NT2/D1 (cell line): Measurements from ENCODE around the gene NTM.

ENCODE experiments used
- DNase-seq: peaks from one replicate; pipeline ENCODE4 v3.0.0-alpha.2; 2011; ENCODE audit warnings: low read depth, low spot score
- H3K27me3 ChIP-seq: 2 replicates; pipeline ENCODE4 v1.6.0; 2011; ENCODE audit warnings: mild to moderate bottlenecking; ENCODE audit not compliant: insufficient read length, insufficient read depth
- H3K36me3 ChIP-seq: 2 replicates; pipeline ENCODE4 v1.6.1; 2011; ENCODE audit warnings: mild to moderate bottlenecking, low read length, mixed read lengths; ENCODE audit not compliant: insufficient read depth, insufficient read length
- H3K4me1 ChIP-seq: 2 replicates; pipeline ENCODE4 v1.5.1; 2011; ENCODE audit not compliant: insufficient read depth, insufficient read length
- H3K4me3 ChIP-seq: 2 replicates; pipeline ENCODE4 v1.5.1; 2011; ENCODE audit warnings: low read depth; ENCODE audit not compliant: insufficient read length
- H3K9ac ChIP-seq: 2 replicates; pipeline ENCODE4 v1.6.0; 2011; ENCODE audit warnings: low read depth; ENCODE audit not compliant: insufficient read length
- H3K9me3 ChIP-seq: 2 replicates; pipeline ENCODE4 v1.5.1; 2011; ENCODE audit warnings: mild to moderate bottlenecking, low read length; ENCODE audit not compliant: insufficient read depth
- SUZ12 ChIP-seq: IDR thresholded peaks from 2 replicates; pipeline ENCODE4 v1.6.1; 2011; ENCODE audit not compliant: insufficient read length, insufficient read depth; ENCODE audit errors: extremely low read depth
- YY1 ChIP-seq: IDR thresholded peaks from 2 replicates; pipeline ENCODE4 v1.6.1; 2011; ENCODE audit not compliant: insufficient read length, insufficient read depth
- ZNF274 ChIP-seq: IDR thresholded peaks from 2 replicates; pipeline ENCODE4 v1.6.1; 2011; ENCODE audit warnings: mild to moderate bottlenecking, low read depth, low read length

Gene NTM

DNA sequence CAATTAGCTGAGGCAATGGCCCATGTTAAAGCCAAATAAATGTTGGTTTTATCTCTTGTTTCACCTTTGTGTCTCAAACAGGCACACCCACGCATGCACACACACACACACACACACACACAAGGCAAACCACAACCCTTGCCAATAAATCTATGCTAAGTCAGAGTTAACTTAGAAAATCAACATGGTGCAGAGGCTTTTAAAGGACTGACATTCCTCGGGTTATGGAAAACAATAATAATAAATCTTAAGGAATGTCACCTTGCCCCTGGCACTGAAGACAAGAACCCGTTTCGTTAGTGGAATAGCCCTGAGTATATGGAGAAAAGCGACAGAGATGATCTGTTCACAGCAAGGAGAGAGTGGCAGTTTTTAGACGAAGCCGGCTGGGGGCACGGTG lies 326.3 kb downstream of the NTM start:
- Histone ChIP-seq H3K9ac (no peak overlapping the region), H3K36me3 (no peaks in the 10 kb centered on the region), H3K9me3 (no peaks in the 10 kb centered on the region), H3K4me3 (no peak overlapping the region), H3K4me1 (no peaks in the 10 kb centered on the region), H3K27me3 (peaks cover 42% of the 10 kb centered on the region)
- DNase-seq: no peak
- TF ChIP-seq ZNF274 (no peak), SUZ12 (no peak), YY1 (no peak)

DNA sequence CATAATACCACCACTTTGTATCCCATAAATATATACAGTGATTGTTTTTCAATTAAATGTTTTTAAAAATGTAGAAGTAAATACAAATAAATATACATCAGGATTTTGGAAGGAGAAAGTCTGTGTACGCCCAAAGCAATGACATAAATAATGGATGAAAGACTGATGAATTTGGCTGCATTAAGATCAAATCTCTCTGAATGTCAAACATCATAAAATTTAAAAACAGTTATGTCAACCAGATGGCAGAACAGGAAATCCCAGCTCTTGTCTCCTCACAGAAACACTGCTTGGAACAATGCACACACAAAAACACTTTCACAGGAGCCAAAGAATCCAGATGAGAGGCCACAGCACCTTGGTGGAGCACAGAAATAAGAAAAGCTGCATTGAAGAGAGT lies 332.9 kb downstream of the NTM start:
- H3K4me3 ChIP-seq: no peak overlapping the region
- no peaks in the 10 kb centered on the region for H3K4me1 ChIP-seq
- TF ChIP-seq ZNF274 (no peak), YY1 (no peak), SUZ12 (no peak)
- no peaks in the 10 kb centered on the region for H3K36me3 ChIP-seq
- H3K9me3 ChIP-seq: peaks cover 14% of the 10 kb centered on the region; the same call in 1 of the 2 replicates
- H3K9ac ChIP-seq: no peak overlapping the region
- no peaks in the 10 kb centered on the region for H3K27me3 ChIP-seq
- no peak for DNase-seq

DNA sequence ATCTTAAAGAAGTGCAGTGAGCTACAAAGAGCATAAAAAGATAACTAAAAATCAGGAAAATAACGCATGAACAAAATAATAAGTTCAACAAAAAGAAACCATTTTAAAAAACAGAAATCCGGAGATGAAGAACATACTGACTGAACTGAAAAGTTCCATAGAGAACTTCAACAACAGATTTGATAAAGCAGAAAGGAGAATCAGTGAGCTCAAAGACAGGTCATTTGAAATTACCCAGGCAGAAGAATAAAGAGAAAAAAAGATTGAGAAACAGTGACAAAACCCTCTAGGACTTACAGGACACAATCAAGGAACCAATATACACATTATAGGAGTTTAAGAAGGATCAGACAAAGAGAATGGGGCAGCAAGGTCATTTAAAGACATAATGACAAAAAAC lies 334.3 kb downstream of the NTM start:
- H3K4me1 ChIP-seq: no peaks in the 10 kb centered on the region
- peaks cover 14% of the 10 kb centered on the region; the same call in 1 of the 2 replicates for H3K9me3 ChIP-seq
- H3K4me3 ChIP-seq: no peak overlapping the region
- H3K36me3 ChIP-seq: no peaks in the 10 kb centered on the region
- no peak overlapping the region for H3K9ac ChIP-seq
- no peaks in the 10 kb centered on the region for H3K27me3 ChIP-seq
- no peak for DNase-seq
- TF ChIP-seq YY1: no peak
- no peak for TF ChIP-seq SUZ12
- TF ChIP-seq ZNF274: no peak

DNA sequence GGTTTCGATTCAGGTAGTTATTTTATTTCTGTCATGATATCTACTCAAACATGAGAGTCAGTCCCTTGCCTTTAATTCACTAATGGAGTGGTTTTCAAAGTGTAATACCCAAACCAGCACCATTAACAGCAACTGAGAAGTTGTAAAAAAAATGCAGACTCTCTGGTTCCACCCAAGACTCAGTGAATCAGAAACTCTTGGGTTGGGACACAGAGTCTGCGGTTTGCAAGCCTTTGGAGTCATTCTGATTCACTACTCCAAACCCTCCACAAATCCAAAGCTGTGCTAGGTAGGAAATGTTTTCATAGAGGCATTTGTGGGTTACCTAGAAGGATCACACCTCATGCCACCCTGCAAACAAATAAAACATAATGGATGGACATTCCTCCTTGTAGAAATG lies 340.1 kb downstream of the NTM start:
- DNase-seq: no peak
- Histone ChIP-seq H3K9me3 (no peaks in the 10 kb centered on the region), H3K27me3 (no peaks in the 10 kb centered on the region), H3K36me3 (no peaks in the 10 kb centered on the region), H3K4me3 (no peak overlapping the region), H3K9ac (no peak overlapping the region), H3K4me1 (no peaks in the 10 kb centered on the region)
- TF ChIP-seq SUZ12: no peak
- no peak for TF ChIP-seq YY1
- TF ChIP-seq ZNF274: no peak

DNA sequence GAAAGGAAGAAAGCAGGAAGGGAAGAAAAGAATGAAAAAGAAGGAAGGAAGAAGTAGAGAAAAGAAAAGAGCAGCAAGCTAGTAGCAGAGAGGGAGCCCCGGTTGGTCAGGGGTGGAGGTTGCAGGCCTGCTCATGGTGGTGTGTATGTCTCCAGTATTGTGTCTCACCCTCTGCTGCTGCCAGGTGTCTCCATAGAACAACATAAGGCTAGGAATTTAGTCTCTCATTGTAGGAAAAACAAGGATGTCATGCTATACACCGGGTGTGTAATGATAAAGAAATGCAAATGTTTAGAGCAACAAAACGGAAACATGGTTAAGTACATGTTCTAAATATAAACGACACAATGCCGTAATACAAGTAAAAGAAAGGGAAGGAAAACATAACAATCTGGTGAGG lies 342.5 kb downstream of the NTM start:
- Histone ChIP-seq H3K27me3 (no peaks in the 10 kb centered on the region), H3K9ac (no peak overlapping the region), H3K4me1 (no peaks in the 10 kb centered on the region), H3K4me3 (no peak overlapping the region), H3K9me3 (no peaks in the 10 kb centered on the region), H3K36me3 (no peaks in the 10 kb centered on the region)
- TF ChIP-seq SUZ12: no peak
- TF ChIP-seq ZNF274: no peak
- TF ChIP-seq YY1: no peak
- DNase-seq: no peak

DNA sequence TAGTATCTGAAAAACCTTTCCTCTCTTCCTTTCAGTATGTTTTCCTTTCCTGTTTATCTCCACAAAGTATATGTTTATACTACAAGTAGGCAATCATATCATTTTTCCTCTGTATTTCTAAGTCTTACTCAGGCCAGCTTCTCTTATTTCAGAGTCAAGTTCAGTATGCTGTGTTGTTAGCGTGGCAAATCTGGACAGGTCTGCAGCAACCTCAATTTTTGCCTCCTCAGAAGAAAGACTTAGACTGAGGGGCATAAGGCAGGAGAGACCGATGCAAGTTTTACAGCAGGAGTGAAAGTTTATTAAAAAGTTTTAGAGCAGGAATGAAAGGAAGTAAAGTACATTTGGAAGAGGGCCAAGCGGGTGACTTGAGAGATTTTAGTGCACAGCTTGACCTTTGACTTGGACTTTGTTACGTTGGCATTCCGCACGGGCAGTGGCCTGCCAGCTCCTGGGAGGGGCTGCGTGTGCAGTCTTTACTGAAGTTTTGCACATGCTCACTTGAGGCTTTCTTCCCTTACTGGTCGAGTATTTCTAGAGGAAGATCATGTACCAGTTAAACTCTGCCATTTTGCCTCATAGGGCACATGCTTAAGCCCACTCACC lies 343.2 kb downstream of the NTM start:
- Histone ChIP-seq H3K4me3 (no peak overlapping the region), H3K9me3 (no peaks in the 10 kb centered on the region), H3K27me3 (no peaks in the 10 kb centered on the region), H3K4me1 (no peaks in the 10 kb centered on the region), H3K36me3 (no peaks in the 10 kb centered on the region), H3K9ac (no peak overlapping the region)
- no peak for DNase-seq
- TF ChIP-seq ZNF274 (no peak), YY1 (no peak), SUZ12 (no peak)

DNA sequence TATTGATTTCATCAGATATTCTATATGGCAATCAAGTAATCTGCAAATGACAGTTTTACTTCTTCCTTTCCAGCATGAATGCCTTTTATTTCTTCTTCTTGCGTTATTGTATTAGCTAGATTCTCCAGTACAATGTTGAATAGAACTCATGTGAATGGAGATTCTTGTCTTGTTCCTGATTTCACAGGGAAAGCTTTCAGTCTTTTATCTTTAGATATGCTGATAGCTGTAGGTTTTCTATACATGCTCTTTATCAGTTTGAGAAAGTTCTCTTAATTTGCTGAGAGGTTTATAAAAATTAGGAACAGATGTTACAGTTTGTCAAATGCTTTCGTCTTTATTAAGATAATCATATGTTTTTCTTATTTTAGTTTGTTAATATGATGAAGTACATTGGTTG lies 347.2 kb downstream of the NTM start:
- DNase-seq: no peak
- no peak overlapping the region for H3K9ac ChIP-seq
- H3K36me3 ChIP-seq: no peaks in the 10 kb centered on the region
- TF ChIP-seq ZNF274 (no peak), YY1 (no peak), SUZ12 (no peak)
- no peaks in the 10 kb centered on the region for H3K27me3 ChIP-seq
- no peaks in the 10 kb centered on the region for H3K4me1 ChIP-seq
- H3K9me3 ChIP-seq: no peaks in the 10 kb centered on the region
- H3K4me3 ChIP-seq: no peak overlapping the region
